Omental fat pad (tissue), 4 donors: ENCODE results near the gene CD99. TPM values are rescaled to one million over a fixed set of nuclear protein-coding genes. Genes with fewer than 3 reads are reported as not detected.

Experiments used
- ATAC-seq: fragments of 150-250 bp; one replicate; pipeline ENCODE4 v1.9.1; 2016; ENCODE audit warnings: mild to moderate bottlenecking, moderate library complexity; ENCODE audit not compliant: low FRiP score
- DNase-seq: peaks from one replicate; pipeline ENCODE4 v3.0.0-alpha.2; 2019; ENCODE audit warnings: low spot score
- CTCF ChIP-seq, 3 donors: fragments of 450-650 bp; IDR thresholded peaks; one replicate each; pipeline ENCODE4 v1.5.1; 2016 to 2017; ENCODE audit warnings: antibody characterized with exemption in 3 of 3, mild to moderate bottlenecking in 3 of 3, moderate library complexity in 2 of 3
- total RNA-seq, 4 donors: library from RNA; depleted of rRNA; stranded (reverse); fragments of >200 nt; gene quantifications; one replicate each; pipeline ENCODE4 v1.1.0, GENCODE V29; 2016

The CD99 gene
- total RNA-seq, 4 donors from 2014 or later, result 206 to 412 (median 295) TPM

- DNase-seq (no peak), ATAC-seq (no peak)
- no peak for TF ChIP-seq CTCF (IDR thresholded peaks at IDR 0.05)
Observed at GRCh38 chrX:2700405-2701320, 9.6 kb downstream of the CD99 start.

DNA sequence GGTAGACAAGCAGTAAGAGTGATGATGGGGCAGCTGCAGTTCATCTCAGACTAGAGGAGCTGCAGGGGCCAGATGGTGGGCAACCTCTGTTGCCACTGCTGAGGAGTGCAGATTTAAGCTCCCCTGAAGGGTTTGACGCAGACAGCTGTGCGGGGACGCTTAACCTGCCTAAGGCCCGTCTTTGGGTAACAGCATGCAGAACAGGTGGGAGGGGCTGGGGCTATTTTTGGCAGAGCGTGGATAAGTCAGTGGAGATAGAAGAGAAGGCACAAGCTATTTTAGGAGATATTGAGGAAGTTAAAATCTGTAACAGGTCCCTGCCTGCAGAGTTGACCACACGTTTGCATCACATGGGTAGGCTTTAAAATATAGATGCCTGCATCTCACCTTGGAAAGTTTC, 10.5 kb downstream of the CD99 start:
- DNase-seq (no peak), ATAC-seq (no peak)
- TF ChIP-seq CTCF (IDR thresholded peaks at IDR 0.05), result no peak

- ATAC-seq (no peak), DNase-seq (no peak)
- TF ChIP-seq CTCF (IDR thresholded peaks at IDR 0.05), result no peak
Observed at GRCh38 chrX:2703991-2704369, 12.9 kb downstream of the CD99 start.

- DNase-seq, result no peak
- TF ChIP-seq CTCF (IDR thresholded peaks at IDR 0.05), result no peak
- no peak for ATAC-seq
Observed at GRCh38 chrX:2705046-2705832, 14.1 kb downstream of the CD99 start.

GRCh38 chrX:2707334-2707760, 16.3 kb downstream of the CD99 start:
- peak; percentile 41 for ATAC-seq
- TF ChIP-seq CTCF (IDR thresholded peaks at IDR 0.05), result no peak
- DNase-seq, result no peak

DNA sequence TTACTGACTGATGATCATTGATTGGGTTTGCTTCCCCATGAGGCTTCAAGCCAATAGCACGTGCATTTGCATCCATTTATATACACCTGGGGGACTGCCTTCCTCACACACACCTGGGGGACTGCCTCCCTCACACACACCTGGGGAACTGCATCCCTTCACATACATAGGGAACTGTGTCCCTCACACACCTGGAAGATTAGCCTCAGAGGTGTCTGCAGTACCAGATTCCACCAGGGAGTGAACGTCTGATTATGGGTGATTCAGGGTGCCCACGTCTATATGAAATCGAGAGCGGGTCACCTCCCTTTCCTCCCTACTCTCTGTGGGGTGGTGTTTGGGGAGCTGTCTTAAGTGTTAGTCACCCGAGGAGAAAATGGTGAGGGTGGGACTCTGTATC, 16.9 kb downstream of the CD99 start:
- DNase-seq, result no peak
- ATAC-seq, result no peak
- no peak for TF ChIP-seq CTCF (IDR thresholded peaks at IDR 0.05)
